Measurements from ENCODE around the gene OTUD3.

GRCh38 chr1:19925342-19926070 lies 43.3 kb downstream of the OTUD3 start:
- no peak for TF ChIP-seq CTCF (IDR thresholded peaks at IDR 0.05)
- TF ChIP-seq POLR2AphosphoS5 (IDR thresholded peaks at IDR 0.05; ENCODE audit: insufficient read depth in 1 of 2, low read depth in 1 of 2) = no peak
